K562 (cell line): Measurements from ENCODE around the gene UCKL1. TPM values are rescaled to one million over a fixed set of nuclear protein-coding genes. Genes with fewer than 3 reads are reported as not detected.

Source experiments
- CBX3 ChIP-seq, 2 experiments: IDR thresholded peaks; 1 replicate in 1 of 2; 2 replicates in 1 of 2; pipeline ENCODE4 v1.6.1; 2012; ENCODE audit warnings: inconsistent platforms in 2 of 2, low read length in 2 of 2, borderline replicate concordance in 1 of 2, control low read depth in 1 of 2
- DMBX1 ChIP-seq: fragments of 250-450 bp; sonication (Bioruptor Pico); IDR thresholded peaks from 2 replicates; pipeline ENCODE4 v1.8.0; 2022; ENCODE audit warnings: inconsistent platforms, mild to moderate bottlenecking, moderate library complexity, borderline replicate concordance
- ELK1 ChIP-seq: sonication (generic); formaldehyde crosslinking; IDR thresholded peaks from 2 replicates; pipeline ENCODE4 v1.8.1; 2022; ENCODE audit warnings: missing genetic modification reagents
- FOXJ2 ChIP-seq: fragments of 200-800 bp; sonication (Bioruptor generic); IDR thresholded peaks from 2 replicates; pipeline ENCODE4 v1.6.1; 2016; ENCODE audit warnings: missing genetic modification characterization, missing compliant biosample characterization
- FOXJ3 ChIP-seq: sonication (generic); formaldehyde crosslinking; IDR thresholded peaks from 2 replicates; pipeline ENCODE4 v1.4.0; 2020; ENCODE audit warnings: mild to moderate bottlenecking, missing genetic modification reagents
- GATA2 ChIP-seq: sonication (generic); formaldehyde crosslinking; IDR thresholded peaks from 2 replicates; pipeline ENCODE4 v1.4.0; 2020; ENCODE audit warnings: mild to moderate bottlenecking, missing genetic modification reagents
- HOXB6 ChIP-seq: fragments of 250-450 bp; sonication (Bioruptor Pico); IDR thresholded peaks from 2 replicates; pipeline ENCODE4 v1.5.1; 2022; ENCODE audit warnings: mild to moderate bottlenecking, borderline replicate concordance
- KDM4B ChIP-seq, 2 experiments: fragments of 450-650 bp in 1 of 2; sonication (generic) in 1 of 2; IDR thresholded peaks; 2 replicates each; pipeline ENCODE4 v1.6.1; 2016 to 2017; ENCODE audit warnings: borderline replicate concordance in 2 of 2, antibody characterized with exemption in 1 of 2, low read depth in 1 of 2, mild to moderate bottlenecking in 1 of 2
- LCOR ChIP-seq: sonication (generic); formaldehyde crosslinking; IDR thresholded peaks from 2 replicates; pipeline ENCODE4 v1.8.0; 2022; ENCODE audit warnings: mild to moderate bottlenecking, missing genetic modification reagents
- MYC ChIP-seq, 2 experiments: fragments of 250-450 bp in 1 of 2; sonication (Bioruptor Pico) in 1 of 2; IDR thresholded peaks; 2 replicates each; pipeline versions ENCODE4 v1.5.1 to v1.6.1; 2012 to 2021; ENCODE audit warnings: low read depth in 2 of 2, borderline replicate concordance in 1 of 2, improper control_type of control experiment in 1 of 2, low read length in 1 of 2, mild to moderate bottlenecking in 1 of 2, moderate library complexity in 1 of 2
- NCOR1 ChIP-seq: fragments of 450-650 bp; IDR thresholded peaks from 2 replicates; pipeline ENCODE4 v1.6.1; 2016; ENCODE audit warnings: mild to moderate bottlenecking, moderate library complexity
- NFRKB ChIP-seq: fragments of 450-650 bp; IDR thresholded peaks from 2 replicates; pipeline ENCODE4 v1.6.1; 2016; ENCODE audit warnings: low read depth
- PCBP1 ChIP-seq: fragments of 200-400 bp; formaldehyde crosslinking; IDR thresholded peaks from 2 replicates; pipeline ENCODE4 v1.6.1; 2018; ENCODE audit warnings: mild to moderate bottlenecking, low read depth, low read length; ENCODE audit not compliant: poor library complexity, severe bottlenecking
- TAF9B ChIP-seq: fragments of 450-650 bp; IDR thresholded peaks from 2 replicates; pipeline ENCODE4 v1.6.1; 2018; ENCODE audit warnings: mild to moderate bottlenecking; ENCODE audit not compliant: partially characterized antibody
- TCF7 ChIP-seq: sonication (generic); IDR thresholded peaks from 2 replicates; pipeline ENCODE4 v1.6.1; 2016; ENCODE audit warnings: antibody characterized with exemption, borderline replicate concordance
- THRAP3 ChIP-seq: fragments of 450-650 bp; IDR thresholded peaks from 2 replicates; pipeline ENCODE4 v1.6.1; 2016; ENCODE audit warnings: mild to moderate bottlenecking, inconsistent platforms, borderline replicate concordance
- YY1 ChIP-seq, 3 experiments: IDR thresholded peaks; 2 replicates each; pipeline ENCODE4 v1.6.1; 2011; ENCODE audit warnings: low read length in 2 of 3, mild to moderate bottlenecking in 2 of 3, moderate library complexity in 2 of 3, borderline replicate concordance in 1 of 3, control low read depth in 1 of 3, low read depth in 1 of 3; ENCODE audit not compliant: insufficient read depth in 3 of 3, insufficient replicate concordance in 2 of 3, control insufficient read depth in 1 of 3, insufficient read length in 1 of 3; ENCODE audit errors: extremely low read depth in 1 of 3
- ZNF518B ChIP-seq: fragments of 250-450 bp; sonication (Bioruptor Pico); IDR thresholded peaks from 2 replicates; pipeline ENCODE4 v1.5.0; 2021; ENCODE audit warnings: mild to moderate bottlenecking, moderate library complexity
- polyA plus RNA-seq, 8 experiments: library from polyadenylated mRNA; depleted of rRNA in 4 of 8; stranded (reverse) in 5 of 8; unstranded in 3 of 8; fragments of >200 nt; fragmentation: Nextera tagmentation in 2 of 8; fragmentation: Illumina TruSeq in 1 of 8; extraction: Ambion mirVana in 2 of 8; extraction: Trizol in 1 of 8; gene quantifications; 2 replicates each; pipeline versions ENCODE4 v1.2.1 to v1.2.3, GENCODE V29; 2011 to 2014; ENCODE audit warnings: inconsistent platforms in 1 of 8, missing spikeins in 1 of 8
- total RNA-seq, 7 experiments: library from RNA; depleted of rRNA in 6 of 7; stranded (reverse); fragments of >200 nt in 6 of 7; fragmentation: Illumina TruSeq in 2 of 7; extraction: Trizol in 2 of 7; gene quantifications; 2 replicates each; pipeline versions ENCODE4 v1.2.1 to v1.2.3, GENCODE V29; 2011 to 2021; ENCODE audit warnings: low replicate concordance in 1 of 7
- TF ChIP-seq, protein P1 (sequence below): fragments of 250-450 bp; sonication (Bioruptor Pico); IDR thresholded peaks from 2 replicates; pipeline ENCODE4 v1.4.0; 2020; ENCODE audit warnings: mild to moderate bottlenecking

UCKL1 gene
- total and polyA plus RNA-seq, 9 of the 15 experiments (the other 6 are each of a cell fraction or from before 2014, with no cell fraction given) = 3.1 to 52.8 (median 24.2) TPM

DNA sequence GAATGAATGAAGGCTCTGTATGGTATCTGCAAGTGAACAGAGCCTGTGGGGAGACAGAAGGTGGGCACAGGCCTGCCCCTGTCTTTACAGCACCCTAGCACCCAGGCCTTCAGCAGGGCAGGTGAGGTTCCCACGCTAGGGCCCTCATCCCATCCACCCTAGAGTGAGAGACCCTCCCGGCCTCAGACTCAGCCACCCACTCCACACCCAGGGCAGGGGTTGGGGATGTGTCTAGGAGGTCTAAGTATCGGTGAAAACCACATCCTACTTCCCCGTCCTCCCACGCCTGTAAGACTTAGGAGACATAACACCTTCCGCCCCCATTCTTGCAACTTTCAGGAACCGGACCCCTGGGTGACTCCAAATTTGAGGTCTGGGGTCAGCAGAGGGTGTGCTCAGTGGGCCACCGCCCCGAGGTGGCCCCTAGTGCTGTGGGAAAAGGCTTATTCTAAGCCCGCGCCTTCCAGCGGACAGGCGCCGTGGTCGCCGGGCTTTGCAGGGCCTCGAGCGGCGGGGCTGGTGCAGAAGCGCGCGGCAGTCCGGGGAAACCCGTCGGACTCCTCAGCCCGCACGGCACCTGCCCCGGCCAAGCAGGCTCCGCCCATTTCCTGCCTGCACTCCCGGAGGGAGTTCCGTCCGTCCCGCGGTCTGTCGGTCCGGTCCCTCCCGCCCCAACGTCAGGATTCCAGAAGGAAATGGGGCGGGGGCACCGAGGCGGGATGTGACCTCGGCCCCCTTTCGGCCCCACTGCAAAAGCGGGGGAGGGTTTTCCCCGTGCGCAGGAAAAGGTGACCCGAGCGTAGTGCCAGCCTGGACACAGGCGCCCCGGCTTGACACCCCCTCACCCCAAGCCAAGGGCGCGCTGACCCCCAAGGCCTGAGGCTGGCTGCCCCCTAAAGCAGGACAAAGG lies 22.4 kb upstream of the UCKL1 start (continued):
- TF ChIP-seq YY1 (IDR thresholded peaks at IDR 0.05; ENCODE audit: borderline replicate concordance in 1 of 3, control insufficient read depth in 1 of 3, extremely low read depth in 1 of 3, insufficient read depth in 3 of 3, insufficient read length in 1 of 3, insufficient replicate concordance in 2 of 3, low read depth in 1 of 3, low read length in 2 of 3) (peak in 1 of 3 experiments; percentile 17), TAF9B (no peak), NFRKB (peak; percentile 28; the same call in 1 of the 2 replicates), LCOR (CRISPR knock-in tag) (no peak), THRAP3 (no peak), TCF7 (no peak), CBX3 (IDR thresholded peaks at IDR 0.05; ENCODE audit: borderline replicate concordance in 1 of 2, low read length in 2 of 2) (no peak; a peak in 1 of 3 replicates), NCOR1 (no peak), GATA2 (CRISPR knock-in tag) (no peak), FOXJ3 (CRISPR knock-in tag) (no peak), ZNF518B (no peak), HOXB6 (CRISPR knock-in tag) (no peak), DMBX1 (no peak), PCBP1 (no peak), MYC (IDR thresholded peaks at IDR 0.05; ENCODE audit: low read depth, low read length) (no peak), MYC (CRISPR knock-in tag; IDR thresholded peaks at IDR 0.05; ENCODE audit: borderline replicate concordance, low read depth) (peak; percentile 60; the same call in 1 of the 2 replicates), ELK1 (CRISPR knock-in tag) (no peak), FOXJ2 (no peak), KDM4B (IDR thresholded peaks at IDR 0.05; ENCODE audit: borderline replicate concordance in 2 of 2, low read depth in 1 of 2) (0 out of 4 replicates have a peak, but pooled peaks of 1 of the 2 experiments have one; percentile 18)
- TF ChIP-seq, protein P1, sequence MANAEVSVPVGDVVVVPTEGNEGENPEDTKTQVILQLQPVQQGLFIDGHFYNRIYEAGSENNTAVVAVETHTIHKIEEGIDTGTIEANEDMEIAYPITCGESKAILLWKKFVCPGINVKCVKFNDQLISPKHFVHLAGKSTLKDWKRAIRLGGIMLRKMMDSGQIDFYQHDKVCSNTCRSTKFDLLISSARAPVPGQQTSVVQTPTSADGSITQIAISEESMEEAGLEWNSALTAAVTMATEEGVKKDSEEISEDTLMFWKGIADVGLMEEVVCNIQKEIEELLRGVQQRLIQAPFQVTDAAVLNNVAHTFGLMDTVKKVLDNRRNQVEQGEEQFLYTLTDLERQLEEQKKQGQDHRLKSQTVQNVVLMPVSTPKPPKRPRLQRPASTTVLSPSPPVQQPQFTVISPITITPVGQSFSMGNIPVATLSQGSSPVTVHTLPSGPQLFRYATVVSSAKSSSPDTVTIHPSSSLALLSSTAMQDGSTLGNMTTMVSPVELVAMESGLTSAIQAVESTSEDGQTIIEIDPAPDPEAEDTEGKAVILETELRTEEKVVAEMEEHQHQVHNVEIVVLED (CRISPR knock-in tag) = no peak
